Activated T-cell treated with anti-CD3 and anti-CD28 coated beads, Interleukin-2, amount 50 U/mL, for 72 hours (primary cell): ENCODE data around the gene FBXO21. TPM values are rescaled to one million over a fixed set of nuclear protein-coding genes. Genes with fewer than 3 reads are reported as not detected.
"Not testable (repeated sequence)": the region's sequence is repeated elsewhere in the genome, so short reads cannot be mapped to it uniquely, and the experiment has no call there.

ENCODE experiments used
- ATAC-seq, 2 donors: fragments of 150-1000 bp; cut with Tn5 transposase; replicated peaks in 1 of 2; 2 replicates each; pipeline ENCODE4 v1.10.0; 2021; ENCODE audit warnings: moderate library complexity in 2 of 2, mild to moderate bottlenecking in 1 of 2
- DNase-seq, 2 donors: peaks; one replicate each; pipeline ENCODE4 v3.0.0; 2021 to 2022; ENCODE audit warnings: mixed read lengths in 1 of 2
- H3K27ac Mint-ChIP-seq: one replicate; pipeline ENCODE4 v1.8.0; 2022; ENCODE audit warnings: mild to moderate bottlenecking, moderate library complexity, mixed read lengths
- H3K27me3 Mint-ChIP-seq: one replicate; pipeline ENCODE4 v1.8.0; 2022; ENCODE audit warnings: low read depth, mixed read lengths
- H3K36me3 Mint-ChIP-seq, 2 donors: one replicate each; pipeline ENCODE4 v1.8.0; 2022; ENCODE audit warnings: mixed read lengths in 2 of 2, mild to moderate bottlenecking in 1 of 2; ENCODE audit not compliant: insufficient read depth in 2 of 2
- H3K4me1 Mint-ChIP-seq: one replicate; pipeline ENCODE4 v1.8.0; 2022; ENCODE audit warnings: low read depth, mixed read lengths
- H3K4me3 Mint-ChIP-seq, 2 donors: one replicate each; pipeline ENCODE4 v1.8.0; 2022; ENCODE audit warnings: mild to moderate bottlenecking in 2 of 2, mixed read lengths in 2 of 2, moderate library complexity in 2 of 2
- H3K9me3 Mint-ChIP-seq, 2 donors: one replicate each; pipeline ENCODE4 v1.8.0; 2022; ENCODE audit warnings: mixed read lengths in 2 of 2
- total RNA-seq, 2 donors: library from RNA; stranded (reverse); gene quantifications; one replicate each; pipeline ENCODE4 v1.2.3, GENCODE V29; 2022

Gene FBXO21
- total RNA-seq, 2 donors from 2014 or later = 17.2 to 24.7 TPM

DNA sequence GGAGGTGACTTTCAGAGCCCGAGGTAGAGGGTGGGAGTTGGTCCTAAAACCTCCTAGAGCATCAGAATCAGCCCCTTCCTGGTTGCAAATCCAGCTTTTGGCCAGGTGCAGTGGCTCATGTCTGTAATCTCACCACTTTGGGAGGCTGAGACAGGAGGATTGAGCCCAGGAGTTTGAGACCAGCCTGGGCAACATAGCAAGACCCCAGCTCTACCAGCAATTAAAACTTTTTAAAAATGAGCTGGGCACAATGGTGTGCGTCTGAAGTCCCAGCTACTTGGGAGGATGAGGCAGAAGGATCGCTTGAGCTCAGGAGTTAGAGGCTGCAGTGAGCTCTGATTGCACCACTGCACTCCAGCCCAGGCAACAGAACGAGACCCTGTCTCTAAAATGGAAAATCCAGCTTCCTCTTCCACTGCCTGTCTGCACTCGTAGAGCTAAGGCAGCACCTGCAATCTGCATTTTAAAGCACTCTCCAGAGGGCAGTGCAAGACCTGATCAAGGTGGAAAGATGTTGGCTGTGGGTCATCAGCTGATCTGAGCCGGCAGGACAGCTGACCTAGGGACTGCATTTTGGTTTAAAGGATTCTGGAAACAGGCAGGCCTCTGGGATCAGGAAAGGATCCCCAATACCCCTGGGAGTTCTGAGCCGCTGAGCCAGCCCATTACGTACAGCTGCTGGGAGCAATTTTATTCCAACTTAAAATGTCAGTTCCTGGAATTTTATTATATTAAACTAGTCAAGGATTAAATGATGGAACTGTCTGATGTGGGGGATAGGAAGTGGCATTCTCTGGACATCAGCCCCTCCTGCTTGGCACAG lies 89.2 kb downstream of the FBXO21 start:
- H3K4me3 Mint-ChIP-seq = no peak overlapping the region
- DNase-seq = no peak
- no peak for ATAC-seq
- peaks cover 28% of the 10 kb centered on the region for H3K4me1 Mint-ChIP-seq
- H3K36me3 Mint-ChIP-seq = peaks cover 0 to 2% of the 10 kb centered on the region in 2 donors
- H3K27ac Mint-ChIP-seq = no peak overlapping the region
- H3K27me3 Mint-ChIP-seq = peaks cover 28% of the 10 kb centered on the region
- H3K9me3 Mint-ChIP-seq = no peaks in the 10 kb centered on the region

DNA sequence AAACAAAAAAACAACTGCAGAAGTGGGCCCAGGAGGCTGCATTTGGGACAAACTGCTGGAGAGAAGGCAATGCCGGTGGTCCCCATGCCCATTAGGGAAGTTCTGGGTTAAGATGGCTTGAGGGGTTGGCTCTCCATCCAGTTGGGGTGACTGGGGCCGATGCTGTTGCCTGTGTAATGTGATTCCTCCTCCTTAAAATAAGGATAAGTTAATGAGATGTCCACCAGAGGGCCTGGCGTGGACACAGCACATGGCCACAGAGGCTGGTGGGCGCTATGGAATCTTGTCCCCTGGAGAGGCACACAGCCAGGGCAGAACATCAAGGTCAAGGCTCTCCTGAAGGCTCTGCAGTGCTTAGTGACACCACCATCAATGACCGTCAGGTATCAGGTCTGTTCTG lies 90.0 kb downstream of the FBXO21 start:
- peaks cover 19% of the 10 kb centered on the region for H3K4me1 Mint-ChIP-seq
- no peak for ATAC-seq

DNA sequence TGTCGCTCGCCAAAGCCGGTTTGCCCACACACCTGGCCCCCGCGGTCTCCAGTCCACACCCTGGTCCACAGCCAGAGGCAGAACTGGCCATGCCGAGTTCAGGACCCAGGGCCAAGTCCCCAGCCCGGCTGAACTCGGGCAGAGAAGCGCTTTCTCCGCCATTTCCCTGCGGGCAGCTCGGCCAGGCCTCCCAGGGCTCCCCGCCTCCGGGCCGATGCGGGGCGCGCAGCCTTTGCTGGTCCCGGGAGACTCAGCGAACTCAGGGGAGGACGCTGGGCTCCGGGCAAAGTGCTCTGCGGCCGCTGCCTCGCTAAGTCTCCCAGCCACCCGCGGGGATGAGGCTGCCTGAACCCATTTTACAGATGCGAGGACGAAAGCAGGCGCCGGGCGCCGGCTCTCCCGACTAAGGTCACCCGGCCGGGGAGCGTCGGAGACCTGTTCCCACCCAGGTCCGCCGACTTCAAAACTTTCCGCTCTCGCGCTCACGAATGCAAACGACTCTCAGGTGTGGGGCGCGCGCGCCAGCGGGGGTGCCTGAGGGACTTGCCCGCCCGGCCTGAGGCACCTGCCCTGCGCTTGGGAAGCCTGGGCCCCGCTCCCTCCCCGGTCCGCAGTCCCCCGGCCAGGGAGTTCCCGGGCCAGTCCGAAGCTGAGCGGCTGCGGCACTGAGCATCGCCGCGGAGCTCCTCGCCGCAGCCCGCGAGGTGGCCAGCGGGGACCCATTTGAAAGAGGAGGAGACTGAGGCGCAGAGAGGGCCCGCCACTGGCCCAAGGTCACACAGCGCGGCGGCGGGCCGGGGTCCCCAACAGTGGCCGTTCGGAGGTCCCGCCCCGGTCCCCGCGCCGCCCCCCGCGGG lies 91.7 kb downstream of the FBXO21 start:
- Mint-ChIP-seq H3K27ac (no peak overlapping the region), H3K4me3 (peak overlapping the region; percentile 75 to 89), H3K36me3 (peaks cover 0 to 2% of the 10 kb centered on the region in 2 donors), H3K27me3 (peaks cover 34% of the 10 kb centered on the region), H3K9me3 (no peaks in the 10 kb centered on the region), H3K4me1 (peaks cover 19% of the 10 kb centered on the region)
- peak in 1 of 2 donors; percentile 43 for ATAC-seq
- DNase-seq = peak; percentile 18 to 43

More for the DNA sequence above, 90.0 kb downstream of the FBXO21 start:
- DNase-seq = no peak
- Mint-ChIP-seq H3K9me3 (no peaks in the 10 kb centered on the region), H3K27ac (no peak overlapping the region), H3K36me3 (peaks cover 0 to 2% of the 10 kb centered on the region in 2 donors), H3K4me3 (peak overlapping the region; percentile 38 to 84), H3K27me3 (peaks cover 28% of the 10 kb centered on the region)

DNA sequence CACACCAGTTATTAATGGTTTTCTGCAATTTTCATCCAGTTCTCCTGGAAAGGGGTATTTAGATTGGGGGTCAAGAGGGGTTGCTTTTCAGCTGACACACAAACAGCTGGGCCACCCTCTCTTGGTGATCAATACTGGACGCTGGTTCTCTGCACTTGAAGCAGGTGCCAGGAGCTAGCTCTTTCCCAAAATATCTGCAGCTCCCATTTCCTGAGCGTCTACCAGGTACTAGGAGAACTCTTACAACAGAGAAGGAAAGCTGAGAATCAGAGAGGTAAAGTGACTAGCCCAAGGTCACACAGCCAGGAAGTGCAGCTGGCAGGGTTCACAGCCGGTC lies 92.3 kb downstream of the FBXO21 start:
- H3K9me3 Mint-ChIP-seq = no peaks in the 10 kb centered on the region
- peaks cover 0 to 2% of the 10 kb centered on the region in 2 donors for H3K36me3 Mint-ChIP-seq
- peaks cover 19% of the 10 kb centered on the region for H3K4me1 Mint-ChIP-seq
- DNase-seq (no peak), ATAC-seq (no peak)
- peaks cover 34% of the 10 kb centered on the region for H3K27me3 Mint-ChIP-seq
- peak overlapping the region; percentile 75 to 89 for H3K4me3 Mint-ChIP-seq
- peak overlapping the region; percentile 86 for H3K27ac Mint-ChIP-seq

DNA sequence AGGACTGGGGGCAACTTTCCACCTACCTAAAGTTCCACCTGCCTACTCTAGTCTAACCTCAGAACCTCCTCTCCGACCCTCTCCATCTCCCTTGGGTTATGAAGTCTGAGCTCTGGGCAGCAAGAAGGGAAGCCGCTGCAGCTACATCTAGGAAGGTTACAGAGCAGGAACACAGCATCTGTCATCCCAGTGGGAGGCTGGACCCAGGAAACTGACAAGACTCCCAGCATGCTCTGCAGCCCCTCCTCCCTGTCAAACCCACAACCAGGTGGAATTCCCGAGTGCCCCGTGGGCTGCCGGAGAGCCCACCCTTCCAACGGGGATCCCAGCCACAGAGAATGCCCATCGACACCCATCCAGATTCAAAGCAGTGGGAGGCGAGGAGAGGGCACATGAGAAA lies 93.1 kb downstream of the FBXO21 start:
- Mint-ChIP-seq H3K27ac (no peak overlapping the region), H3K27me3 (peaks cover 34% of the 10 kb centered on the region), H3K9me3 (no peaks in the 10 kb centered on the region), H3K36me3 (peaks cover 0 to 2% of the 10 kb centered on the region in 2 donors), H3K4me1 (peaks cover 19% of the 10 kb centered on the region), H3K4me3 (peak overlapping the region; percentile 7 to 10)
- ATAC-seq (no peak), DNase-seq (no peak)

DNA sequence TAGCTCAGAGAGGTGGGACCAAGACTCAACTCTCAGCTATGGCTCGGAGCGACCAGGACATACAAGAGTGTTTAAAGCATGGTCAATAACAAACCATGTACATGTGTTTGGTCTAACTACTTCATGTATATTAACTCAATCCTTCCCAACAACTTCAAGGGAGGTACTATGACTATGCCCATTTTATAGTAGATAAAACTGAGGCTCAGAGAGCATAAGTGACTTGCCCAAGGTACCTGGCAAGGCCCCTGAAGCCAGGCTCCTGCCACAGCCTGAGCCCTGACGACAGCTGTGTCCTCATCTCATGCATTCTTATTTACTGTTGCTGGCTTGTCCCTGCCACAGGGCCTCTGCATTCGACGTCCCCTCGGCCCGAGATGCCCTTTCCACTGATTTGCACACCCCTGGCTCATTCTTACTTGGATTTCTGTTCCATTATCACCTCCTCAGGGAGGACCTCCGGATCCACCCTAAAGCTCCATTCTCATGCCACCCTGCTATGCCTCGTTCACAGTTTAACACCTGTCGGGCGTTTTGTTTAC lies 93.7 kb downstream of the FBXO21 start:
- Mint-ChIP-seq H3K27ac (no peak overlapping the region), H3K27me3 (peaks cover 34% of the 10 kb centered on the region), H3K36me3 (peaks cover 0 to 2% of the 10 kb centered on the region in 2 donors), H3K9me3 (no peaks in the 10 kb centered on the region), H3K4me3 (no peak overlapping the region), H3K4me1 (peaks cover 19% of the 10 kb centered on the region)
- DNase-seq = no peak
- ATAC-seq = no peak

DNA sequence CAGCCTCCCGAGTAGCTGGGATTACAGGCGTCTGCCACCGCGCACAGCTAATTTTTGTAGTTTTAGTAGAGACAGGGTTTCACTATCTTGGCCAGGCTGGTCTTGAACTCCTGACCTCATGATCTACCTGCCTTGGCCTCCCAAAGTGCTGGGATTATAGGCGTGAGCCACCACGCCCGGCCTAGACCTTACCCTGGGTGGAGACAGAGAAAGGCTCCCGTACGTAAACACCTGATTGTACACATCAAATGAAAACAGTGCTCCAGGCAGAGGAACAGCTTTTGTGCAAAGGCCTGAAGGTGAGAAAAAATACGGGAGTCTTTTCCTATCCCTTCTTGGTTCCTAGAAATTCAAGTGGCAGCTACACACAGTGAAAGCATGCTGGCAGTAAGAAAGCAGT lies 95.1 kb downstream of the FBXO21 start:
- not testable (repeated sequence) for H3K36me3 Mint-ChIP-seq
- H3K27me3 Mint-ChIP-seq = peaks cover 29% of the 10 kb centered on the region

DNA sequence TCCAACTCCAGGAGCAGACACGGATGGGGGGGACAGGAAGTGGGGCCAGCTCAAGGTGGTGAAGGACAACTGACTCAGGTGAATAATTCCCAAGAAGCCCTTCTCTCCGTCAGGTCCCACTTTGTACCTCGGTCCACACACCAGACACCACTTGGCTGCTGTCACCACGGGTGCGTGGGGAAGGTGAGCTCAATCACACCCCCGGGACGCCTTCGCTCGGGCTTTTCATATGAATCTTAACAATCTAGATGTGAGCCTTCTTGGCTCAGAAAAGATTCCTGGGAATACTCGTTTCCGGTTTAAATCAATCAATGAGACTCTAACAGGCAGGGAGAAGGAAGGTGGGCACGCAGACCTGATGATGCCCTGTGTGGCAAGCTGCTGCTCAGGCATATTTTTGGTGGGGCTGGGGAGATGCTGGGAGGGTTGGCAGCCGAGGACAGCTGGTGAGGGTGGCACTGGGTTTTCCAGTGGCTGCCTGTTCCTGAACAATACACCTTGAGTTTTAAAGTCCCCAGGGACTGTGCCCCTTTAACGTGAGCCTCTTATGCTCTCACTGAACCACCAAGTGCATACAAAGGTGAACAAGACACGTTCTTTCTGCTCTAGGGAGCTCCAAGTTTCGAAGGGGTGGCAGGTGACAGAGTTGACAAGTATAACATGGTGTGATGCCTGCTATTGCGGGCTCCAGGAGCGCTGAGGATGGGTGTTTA lies 96.2 kb downstream of the FBXO21 start:
- Mint-ChIP-seq H3K9me3 (peaks cover 2 to 3% of the 10 kb centered on the region in 2 donors), H3K27ac (no peak overlapping the region), H3K36me3 (peaks cover 5 to 9% of the 10 kb centered on the region in 2 donors), H3K4me1 (peaks cover 7% of the 10 kb centered on the region), H3K4me3 (no peak overlapping the region), H3K27me3 (peaks cover 20% of the 10 kb centered on the region)
- DNase-seq (no peak), ATAC-seq (no peak)

More for the DNA sequence above, 95.1 kb downstream of the FBXO21 start:
- not testable (repeated sequence) for DNase-seq, H3K4me3 Mint-ChIP-seq, H3K27ac Mint-ChIP-seq, H3K9me3 Mint-ChIP-seq, ATAC-seq
- H3K4me1 Mint-ChIP-seq = peaks cover 16% of the 10 kb centered on the region

DNA sequence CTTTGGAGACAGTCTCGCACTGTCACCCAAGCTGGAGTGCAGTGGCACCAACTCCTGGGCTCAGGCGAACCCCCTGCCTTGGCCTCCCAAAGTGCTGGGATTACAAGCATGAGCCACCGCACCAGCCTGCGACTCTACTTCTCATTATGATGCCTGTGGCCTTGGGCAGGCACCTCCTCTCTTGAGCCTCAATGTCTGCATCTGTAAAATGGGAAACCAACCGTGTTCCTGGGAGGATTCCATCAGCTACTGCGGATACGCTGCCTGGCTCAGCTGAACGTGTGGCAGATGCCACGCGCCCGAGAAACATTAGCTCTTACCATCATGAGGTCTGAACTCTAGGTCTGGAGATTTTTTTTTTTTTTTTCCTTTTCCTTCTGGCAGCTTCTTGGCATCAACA lies 96.8 kb downstream of the FBXO21 start:
- peaks cover 20% of the 10 kb centered on the region for H3K27me3 Mint-ChIP-seq
- peaks cover 2 to 3% of the 10 kb centered on the region in 2 donors for H3K9me3 Mint-ChIP-seq
- H3K27ac Mint-ChIP-seq = no peak overlapping the region
- ATAC-seq = no peak
- no peak for DNase-seq
- peaks cover 5 to 10% of the 10 kb centered on the region in 2 donors for H3K36me3 Mint-ChIP-seq
- peaks cover 7% of the 10 kb centered on the region for H3K4me1 Mint-ChIP-seq
- no peak overlapping the region for H3K4me3 Mint-ChIP-seq

DNA sequence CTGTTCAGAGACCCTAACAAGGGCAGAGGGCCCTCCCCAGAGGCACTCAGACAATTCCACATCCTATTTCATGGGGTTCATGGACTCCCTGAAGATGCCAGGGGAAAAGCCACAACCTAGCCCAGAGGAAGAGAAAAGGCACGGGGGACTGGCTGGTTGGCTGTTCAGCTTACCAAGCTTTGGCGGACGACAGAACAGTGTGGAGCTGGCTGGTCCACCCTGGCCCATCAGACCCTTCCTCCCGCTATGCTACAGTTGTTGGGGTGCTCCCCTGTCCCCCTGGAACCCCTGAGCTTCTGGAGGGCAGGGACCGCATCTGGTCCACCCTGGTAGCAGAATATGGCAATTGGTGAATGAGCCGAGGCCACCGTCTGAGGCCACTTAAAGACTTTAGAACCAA lies 97.4 kb downstream of the FBXO21 start:
- Mint-ChIP-seq H3K27me3 (peaks cover 18% of the 10 kb centered on the region), H3K4me3 (no peak overlapping the region), H3K9me3 (peaks cover 2 to 3% of the 10 kb centered on the region in 2 donors), H3K4me1 (peaks cover 4% of the 10 kb centered on the region), H3K27ac (no peak overlapping the region), H3K36me3 (peaks cover 5 to 10% of the 10 kb centered on the region in 2 donors)
- no peak for ATAC-seq
- DNase-seq = no peak

DNA sequence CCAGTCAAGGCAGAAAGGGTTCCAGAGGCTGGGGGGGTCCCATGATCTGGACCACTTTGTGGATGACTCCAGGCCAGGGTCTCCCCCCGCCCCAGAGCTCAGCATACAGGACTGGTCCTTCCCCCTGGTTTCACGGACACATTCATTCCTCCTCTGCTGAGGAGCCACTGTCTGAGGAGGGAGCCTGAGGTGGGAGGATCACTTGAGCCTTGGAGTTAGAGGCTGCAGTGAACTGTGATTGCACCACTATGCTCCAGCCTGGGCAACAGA lies 97.8 kb downstream of the FBXO21 start:
- H3K27ac Mint-ChIP-seq = no peak overlapping the region
- peaks cover 13% of the 10 kb centered on the region for H3K27me3 Mint-ChIP-seq
- H3K4me1 Mint-ChIP-seq = no peaks in the 10 kb centered on the region
- no peak for DNase-seq
- peaks cover 2 to 3% of the 10 kb centered on the region in 2 donors for H3K9me3 Mint-ChIP-seq
- no peak overlapping the region for H3K4me3 Mint-ChIP-seq
- H3K36me3 Mint-ChIP-seq = peaks cover 5 to 10% of the 10 kb centered on the region in 2 donors
- ATAC-seq = no peak
